A204.1 (cell line): ENCODE measurements around the gene GPR15LG.

ENCODE experiments used
- FAIRE-seq: peaks from 2 replicates; lab custom pipeline; 2012; peaks lifted over from hg19 to GRCh38; lab: Jason Lieb, UNC

GPR15LG gene

DNA sequence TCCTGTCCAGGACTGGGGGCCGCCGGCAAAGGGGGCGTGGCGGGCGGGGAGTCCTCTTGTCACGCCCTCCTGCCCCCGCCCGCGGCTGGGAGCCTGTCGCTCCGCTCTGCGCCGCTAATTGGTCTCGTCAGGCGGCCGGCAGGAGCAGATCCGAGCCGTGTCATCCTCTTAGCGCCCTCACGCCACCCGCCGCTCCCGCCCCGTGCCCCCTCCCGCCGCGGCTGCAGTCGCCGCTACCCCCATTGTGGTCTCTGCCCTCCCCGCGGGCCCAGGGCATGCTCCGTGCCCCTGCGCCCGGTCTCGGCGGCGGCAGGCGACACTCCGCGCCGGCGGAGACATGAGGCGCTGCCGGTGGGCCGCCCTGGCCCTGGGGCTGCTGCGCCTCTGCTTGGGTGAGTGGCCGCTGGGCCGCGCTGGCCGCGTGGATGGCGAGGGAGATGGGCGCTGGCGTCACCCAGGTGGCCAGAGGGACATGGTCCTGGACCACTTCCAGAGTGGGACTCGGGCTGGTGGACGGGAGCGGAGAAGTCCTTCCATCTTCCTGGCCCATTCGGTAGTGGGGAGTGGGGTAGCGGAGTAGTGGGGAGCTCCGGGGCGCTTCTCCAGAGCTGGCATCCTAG lies 20.9 kb downstream of the GPR15LG start, which contains the start of gene CDHR1:
Gene CDHR1, plus strand, starts transcription at position 114 of the 620 bp plus-strand sequence. Its CDS starts 224 bp downstream, at position 338.
- no peak for FAIRE-seq

DNA sequence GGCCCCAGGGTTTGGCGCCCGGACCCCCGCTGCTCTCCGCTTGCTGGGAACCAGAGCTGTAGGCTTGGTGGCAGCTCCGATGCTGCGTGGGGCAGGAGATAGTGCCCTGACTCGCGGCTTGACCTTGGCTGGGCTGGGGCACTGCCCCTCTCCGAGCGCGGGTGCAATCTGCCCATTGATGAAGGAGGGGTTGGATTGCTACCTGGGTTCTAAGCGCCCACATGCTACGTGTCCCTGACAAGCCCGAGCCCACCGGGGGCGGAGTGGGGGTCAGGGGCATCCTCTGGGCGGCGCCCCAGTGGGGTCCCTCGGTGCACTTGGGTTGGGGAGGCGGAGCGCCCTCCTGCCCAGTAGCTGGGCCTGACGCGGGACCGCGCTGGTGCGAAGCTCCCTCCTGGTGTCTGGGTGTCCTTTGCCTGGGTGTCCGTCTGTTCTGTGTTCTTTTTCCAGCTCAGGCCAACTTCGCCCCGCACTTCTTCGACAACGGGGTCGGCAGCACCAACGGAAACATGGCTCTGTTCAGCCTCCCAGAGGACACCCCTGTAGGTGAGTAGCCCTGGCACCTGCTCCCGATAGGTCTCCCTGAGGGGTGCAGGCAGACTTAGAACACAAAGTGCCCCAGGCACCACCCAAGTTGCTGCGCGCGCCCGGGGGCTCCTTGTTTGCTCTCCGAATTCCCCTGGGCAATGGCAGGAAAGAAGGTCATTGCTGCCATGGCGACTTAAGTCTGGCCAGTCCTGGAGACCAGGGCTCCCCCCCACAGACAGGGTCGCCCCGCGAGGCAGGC lies 21.6 kb downstream of the GPR15LG start:
- no peak for FAIRE-seq

DNA sequence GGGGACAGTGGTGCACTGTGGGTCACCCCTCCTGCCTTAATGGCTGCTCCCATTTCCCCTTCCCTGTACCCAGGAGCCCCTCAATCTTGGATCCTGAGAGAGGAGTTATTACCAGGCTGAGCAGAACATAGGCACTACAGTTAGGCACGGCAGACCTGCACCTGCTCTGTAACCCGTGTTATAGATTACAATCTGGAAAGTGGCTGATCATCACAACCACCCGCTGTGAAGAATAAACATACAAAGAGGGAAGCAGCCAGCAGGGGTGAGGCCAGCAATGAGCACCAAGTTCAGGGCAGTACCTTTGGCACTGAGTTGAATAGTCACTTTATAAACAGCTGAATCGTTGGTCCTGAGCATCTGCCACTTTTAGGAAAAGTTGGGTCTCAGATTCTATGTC lies 22.5 kb downstream of the GPR15LG start:
- no peak for FAIRE-seq

DNA sequence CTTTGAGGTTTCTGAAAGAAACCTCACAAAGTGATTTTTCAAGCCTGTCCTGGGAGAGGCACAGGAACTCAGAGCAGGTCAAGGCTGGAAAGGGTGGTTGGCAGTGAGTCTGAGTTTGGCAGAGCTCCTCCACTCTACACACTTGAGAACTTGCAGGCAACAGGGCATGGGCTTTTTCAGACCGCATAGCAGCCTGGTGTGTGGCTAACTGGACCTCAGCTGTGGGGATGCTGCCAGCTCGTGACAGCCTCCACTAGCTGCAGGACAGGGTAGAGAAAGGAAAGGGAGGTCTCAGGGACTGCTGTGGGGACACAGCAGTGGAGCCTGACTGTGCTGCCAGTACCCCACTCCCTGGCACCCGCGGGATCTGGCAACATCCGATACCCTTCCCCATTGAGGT lies 23.3 kb downstream of the GPR15LG start:
- FAIRE-seq = no peak

DNA sequence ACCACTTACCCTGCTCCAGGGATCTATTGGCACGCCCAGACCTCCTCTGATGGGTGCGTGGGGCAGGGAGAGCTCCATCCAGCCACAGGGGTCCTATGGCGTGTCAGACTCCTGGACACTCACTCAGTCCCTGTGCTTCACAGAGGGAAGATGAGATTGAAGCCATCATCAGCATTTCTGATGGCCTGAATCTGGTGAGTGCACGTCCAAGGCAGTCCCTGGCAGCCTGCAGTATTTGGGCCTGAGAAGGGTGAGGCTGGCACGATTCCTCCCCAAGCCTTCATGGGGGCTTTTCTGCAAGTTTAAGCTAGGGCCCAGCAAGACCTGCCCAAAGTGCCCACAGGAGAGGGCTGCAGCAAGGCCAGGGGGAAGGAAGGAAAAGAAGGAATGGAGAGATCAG lies 24.0 kb downstream of the GPR15LG start:
- FAIRE-seq = no peak

DNA sequence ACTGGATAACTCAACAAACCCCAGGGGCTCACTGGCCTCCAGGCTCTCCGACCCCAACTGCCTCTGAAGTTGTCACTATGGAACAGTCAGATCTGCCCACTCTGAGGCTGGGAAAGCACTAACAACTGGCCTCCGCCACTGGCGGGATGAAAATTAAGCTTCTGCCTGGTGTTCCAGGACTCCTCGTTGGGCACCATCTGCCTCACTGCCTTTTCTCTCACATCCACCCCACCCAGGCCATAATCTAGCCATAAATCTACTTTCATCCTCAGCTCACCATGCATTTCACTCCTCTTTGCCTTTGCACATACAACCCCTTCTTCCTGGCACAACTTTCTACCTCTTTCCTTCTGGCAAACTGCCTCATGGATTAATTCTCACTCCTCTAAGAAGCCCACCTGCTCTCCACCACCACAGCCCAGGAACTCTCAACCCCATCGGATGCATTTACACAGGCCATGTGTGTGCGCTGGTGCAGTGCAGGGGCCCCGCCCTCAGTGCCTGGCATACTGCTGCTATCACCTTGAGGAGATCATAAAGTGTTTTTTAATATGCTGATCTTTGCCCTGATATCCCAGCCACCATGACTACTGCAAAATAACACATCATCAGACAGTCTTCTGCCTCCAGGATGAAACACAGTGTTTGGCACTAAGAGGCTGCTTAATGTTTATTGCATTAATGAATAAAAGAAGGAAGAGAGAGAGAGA lies 24.8 kb downstream of the GPR15LG start:
- no peak for FAIRE-seq

DNA sequence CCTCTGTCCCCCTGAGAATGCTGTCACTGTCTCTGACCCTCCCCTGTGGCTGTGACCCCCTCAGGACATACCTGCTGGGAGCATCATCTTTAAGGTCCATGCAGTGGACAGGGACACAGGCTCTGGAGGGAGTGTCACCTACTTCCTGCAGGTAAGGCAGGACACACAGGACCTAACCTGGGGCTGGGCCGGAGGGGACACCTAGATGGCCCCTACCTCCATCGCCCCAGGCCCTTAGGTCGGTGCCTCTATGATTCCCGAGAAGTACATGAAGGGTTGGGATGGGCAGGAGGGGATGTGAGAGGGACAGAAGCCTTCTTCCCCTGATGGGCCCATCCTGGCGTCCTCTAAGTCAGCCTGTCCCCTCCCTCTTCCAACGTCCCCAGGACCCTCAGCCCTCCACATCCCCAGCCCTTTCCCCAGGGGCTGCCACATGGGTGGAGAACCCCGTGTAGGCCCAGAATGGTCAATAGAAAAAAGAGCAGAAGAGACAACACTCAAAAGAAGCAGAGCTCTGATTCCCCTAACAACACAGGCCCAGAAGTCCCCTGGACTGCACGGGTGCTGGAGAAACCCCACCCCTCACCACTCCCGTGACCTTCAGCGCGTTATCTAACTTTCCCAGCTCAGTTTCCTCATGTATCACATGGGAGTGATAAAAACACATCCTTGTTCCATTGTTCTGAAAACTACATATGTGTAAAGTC lies 27.1 kb downstream of the GPR15LG start:
- no peak for FAIRE-seq

DNA sequence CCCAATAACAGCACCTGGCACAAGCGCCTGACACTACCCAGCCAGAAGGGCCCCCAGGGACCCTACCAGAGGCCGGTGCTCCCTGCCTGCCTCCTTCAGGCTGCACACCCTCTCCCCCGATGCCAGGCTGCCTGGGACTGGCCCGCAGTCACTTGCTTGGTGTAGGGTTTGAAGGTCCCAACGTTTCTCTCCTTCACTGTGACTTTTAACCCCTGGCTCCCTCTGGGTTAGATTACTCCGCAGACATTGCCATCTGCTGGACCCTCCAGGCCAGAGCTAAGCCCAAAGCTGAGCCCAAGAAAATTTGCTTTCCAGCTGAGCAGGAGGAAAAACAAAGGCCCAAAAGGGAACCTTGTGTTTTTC lies 27.6 kb downstream of the GPR15LG start:
- no peak for FAIRE-seq

DNA sequence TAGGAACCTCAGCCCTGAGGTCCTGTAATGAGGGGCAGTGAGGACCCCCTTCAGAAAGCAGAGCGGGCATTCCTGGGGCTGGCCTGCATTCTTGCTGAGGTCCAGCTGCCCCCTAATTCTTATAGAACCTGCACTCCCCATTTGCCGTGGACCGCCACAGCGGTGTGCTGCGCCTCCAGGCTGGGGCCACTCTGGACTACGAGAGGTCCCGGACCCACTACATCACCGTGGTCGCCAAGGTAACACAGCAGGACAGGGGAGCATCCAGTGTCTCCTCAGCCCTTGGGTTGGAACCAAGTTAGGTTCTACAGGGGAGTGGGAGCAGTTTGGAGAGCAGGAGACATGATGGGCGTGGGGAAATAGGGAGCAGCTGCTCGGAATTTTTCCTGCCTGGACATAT lies 28.1 kb downstream of the GPR15LG start:
- FAIRE-seq = no peak

DNA sequence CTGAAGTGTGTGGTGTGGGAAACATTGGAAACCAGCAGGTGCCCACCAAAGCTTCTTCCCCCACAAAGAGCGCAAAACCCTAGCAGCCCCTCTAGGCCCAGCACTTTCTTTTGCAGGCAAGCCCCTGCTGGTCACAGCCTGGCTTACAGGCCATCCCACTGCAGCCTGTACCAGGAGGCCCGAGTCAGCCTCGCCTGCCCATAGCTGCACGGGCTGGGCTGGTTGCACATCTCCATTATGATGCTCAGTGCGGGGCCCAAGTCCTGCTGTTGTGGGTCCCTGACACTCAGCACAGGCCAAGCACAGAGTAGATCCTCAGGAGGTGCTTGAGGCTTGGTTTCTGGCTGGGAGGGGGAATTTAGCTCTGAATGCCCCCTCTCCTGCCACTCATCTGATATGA lies 28.7 kb downstream of the GPR15LG start:
- no peak for FAIRE-seq

DNA sequence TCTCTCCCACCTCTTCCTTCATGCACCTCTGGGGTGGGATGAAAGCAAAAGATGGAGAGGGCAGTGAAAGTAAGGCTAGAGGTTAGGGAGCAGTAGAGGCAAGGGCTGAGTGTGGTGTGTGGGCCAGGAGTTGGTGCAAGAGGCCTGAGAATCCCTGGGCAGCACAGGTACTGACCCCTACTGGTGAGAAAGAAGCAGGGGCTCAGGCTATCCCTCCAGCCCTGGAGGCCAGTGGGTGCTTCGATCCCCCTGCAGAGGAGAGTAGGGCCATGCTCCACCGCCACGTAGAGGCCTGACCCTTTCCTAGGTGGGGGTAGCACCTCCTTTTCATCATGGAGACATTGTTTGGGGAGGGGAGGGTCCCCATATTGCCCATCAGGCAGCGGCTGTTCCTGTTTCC lies 30.5 kb downstream of the GPR15LG start:
- no peak for FAIRE-seq

DNA sequence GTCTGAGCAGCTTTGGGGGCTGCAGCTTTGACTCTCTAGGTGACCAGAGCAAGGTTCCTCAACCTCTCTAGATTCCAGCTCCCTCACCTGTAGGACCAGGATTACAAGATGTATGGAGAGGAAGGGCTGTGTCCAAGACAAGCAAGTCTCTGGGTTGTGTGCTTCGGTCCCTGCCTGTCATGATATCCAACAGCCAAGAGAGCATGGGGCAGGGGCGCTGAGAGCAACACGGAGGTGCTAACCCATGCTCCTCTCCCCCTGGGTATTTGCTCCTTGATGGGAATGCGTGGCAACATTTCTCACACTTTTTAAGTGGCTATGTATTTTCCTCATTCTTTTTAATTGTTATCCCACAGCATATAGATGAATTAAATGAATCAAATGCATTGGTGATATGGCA lies 31.0 kb downstream of the GPR15LG start:
- FAIRE-seq = no peak

DNA sequence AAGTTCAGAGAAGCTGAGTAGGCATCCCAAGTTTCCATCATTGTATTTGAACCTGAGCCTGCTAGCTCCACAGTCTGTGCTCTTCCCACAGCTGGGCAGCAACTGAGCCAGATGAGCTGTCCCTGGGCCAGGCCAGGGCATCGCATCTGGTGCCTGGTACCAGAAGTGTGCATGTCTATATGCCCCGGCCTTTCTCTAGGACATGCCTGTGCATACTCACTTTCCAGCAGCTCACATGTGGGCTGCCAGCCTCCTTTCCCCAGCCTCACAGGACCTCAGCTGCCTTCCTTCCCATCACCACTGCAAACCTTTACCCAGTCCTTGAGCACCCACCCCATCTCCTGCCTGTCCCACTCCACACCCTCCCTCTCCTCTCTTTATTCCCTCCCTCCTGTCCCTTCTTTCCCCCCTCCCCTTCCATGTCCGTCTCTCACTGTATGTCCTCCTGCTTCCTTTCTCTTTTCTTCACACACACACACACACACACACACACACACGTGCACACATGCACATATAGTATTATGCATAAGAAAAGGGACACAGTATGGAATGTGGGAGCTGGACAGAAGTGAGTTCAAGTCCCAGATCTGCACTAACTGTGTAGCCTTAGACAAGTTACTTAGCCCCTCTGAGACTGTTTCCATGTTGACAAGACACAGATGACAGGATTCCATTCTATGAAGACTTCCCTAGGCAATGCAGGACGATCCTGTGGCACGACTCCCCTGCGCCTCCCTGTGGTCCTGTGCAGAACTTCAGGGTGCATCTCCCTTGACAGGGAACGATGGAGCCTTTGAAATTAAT lies 31.6 kb downstream of the GPR15LG start:
- no peak for FAIRE-seq

DNA sequence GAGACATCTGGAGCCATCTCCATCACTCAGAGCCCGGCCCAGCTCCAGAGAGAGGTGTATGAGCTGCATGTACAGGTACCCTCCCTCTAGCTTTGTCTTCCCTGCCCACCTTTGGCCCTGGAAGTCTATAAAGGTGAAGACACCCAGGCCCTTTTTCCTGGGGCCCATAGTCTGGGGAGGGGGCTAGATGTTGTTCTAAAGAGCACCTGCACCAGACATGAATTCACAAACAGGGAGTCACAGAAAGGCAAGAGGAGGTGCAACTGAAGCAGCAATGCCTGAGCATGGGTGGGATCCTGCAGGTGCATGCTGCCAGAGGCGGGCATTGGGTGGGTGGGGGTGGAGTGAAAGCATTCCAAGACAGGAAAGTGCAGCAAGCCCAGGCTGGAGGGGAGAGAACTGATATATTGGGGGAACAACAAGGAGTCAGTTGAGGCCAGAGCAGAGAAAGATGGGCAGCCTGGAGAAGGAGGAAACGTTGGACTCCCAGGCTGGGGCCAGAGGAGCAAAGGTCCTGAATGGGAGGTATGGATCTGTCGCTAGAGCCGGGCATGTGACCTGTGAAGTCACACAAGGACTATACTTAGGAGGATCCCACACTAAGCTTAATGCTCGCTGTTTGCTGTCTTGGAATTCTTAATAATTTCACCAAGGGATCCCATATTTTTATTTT lies 32.4 kb downstream of the GPR15LG start:
- FAIRE-seq = no peak

DNA sequence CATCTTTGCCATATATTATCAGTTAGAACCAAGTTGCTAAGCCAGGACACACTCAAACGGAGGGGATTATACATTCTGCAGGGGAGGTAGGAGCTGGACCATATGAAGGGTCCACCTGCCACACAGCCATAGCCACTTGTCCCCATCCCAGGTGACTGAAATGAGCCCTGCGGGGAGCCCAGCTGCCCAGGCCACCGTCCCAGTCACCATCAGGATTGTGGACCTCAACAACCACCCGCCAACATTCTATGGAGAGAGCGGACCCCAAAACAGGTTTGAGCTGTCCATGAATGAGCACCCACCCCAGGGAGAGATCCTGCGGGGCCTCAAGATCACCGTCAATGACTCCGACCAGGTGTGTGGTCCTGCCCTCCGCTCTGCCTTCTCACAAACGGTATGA lies 34.4 kb downstream of the GPR15LG start:
- FAIRE-seq = no peak

DNA sequence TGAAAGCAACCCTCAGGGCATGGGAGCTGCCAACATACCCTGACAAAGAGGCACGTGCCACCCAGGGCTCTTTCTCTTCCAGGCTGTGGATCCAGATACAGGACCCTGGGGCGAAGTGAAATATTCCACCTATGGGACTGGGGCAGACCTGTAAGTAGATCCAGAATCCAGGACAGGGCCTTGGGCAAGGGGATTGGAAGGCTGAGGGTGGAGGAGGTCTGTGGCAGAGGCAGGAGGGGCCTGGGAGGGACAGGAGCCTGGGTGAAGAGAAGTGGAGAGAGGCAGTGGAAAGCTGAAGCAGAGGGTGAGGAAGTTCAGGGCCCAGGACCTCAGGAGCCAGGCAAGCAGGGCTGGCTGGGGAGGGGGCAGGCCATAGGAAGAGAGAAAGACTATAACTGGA lies 38.0 kb downstream of the GPR15LG start:
- FAIRE-seq = no peak

DNA sequence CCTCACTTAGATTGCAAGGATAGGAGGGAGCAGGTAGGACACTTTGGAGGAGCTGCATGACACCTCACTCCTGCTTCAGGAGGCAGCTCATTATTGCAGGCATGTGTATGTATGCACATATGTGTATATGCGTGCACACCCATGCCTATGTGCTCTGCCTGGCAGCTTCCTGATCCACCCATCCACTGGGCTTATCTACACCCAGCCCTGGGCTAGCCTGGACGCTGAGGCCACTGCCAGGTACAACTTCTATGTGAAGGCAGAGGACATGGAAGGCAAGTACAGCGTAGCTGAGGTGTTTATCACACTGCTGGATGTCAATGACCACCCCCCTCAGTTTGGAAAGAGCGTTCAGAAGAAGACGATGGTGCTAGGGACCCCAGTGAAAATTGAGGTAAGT lies 38.4 kb downstream of the GPR15LG start:
- FAIRE-seq = no peak

DNA sequence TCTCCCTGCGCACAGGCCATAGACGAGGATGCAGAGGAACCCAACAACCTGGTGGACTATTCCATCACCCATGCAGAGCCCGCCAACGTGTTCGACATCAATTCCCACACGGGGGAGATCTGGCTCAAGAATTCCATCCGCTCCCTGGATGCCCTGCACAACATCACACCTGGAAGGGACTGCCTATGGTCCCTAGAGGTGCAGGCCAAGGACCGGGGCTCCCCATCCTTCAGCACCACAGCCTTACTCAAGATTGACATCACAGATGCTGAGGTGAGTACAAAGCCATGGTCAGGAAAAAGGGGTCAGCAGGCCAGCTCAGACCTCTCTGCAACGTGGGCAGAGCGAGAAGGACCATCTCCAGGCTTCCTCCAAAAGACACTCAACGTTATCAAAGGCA lies 39.5 kb downstream of the GPR15LG start:
- FAIRE-seq = no peak

DNA sequence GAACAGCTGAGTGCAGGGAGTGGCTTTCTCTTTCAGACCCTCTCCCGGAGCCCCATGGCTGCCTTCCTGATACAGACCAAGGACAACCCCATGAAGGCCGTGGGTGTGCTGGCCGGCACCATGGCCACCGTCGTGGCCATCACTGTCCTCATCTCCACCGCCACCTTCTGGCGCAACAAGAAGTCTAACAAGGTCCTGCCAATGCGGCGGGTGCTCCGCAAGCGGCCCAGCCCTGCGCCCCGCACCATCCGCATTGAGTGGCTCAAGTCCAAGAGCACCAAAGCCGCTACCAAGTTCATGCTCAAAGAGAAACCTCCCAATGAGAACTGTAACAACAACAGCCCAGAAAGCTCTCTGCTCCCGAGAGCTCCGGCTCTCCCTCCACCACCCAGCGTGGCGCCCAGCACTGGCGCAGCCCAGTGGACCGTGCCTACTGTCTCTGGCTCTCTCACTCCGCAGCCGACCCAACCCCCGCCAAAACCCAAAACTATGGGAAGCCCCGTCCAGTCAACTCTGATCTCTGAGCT lies 40.5 kb downstream of the GPR15LG start:
- no peak for FAIRE-seq

DNA sequence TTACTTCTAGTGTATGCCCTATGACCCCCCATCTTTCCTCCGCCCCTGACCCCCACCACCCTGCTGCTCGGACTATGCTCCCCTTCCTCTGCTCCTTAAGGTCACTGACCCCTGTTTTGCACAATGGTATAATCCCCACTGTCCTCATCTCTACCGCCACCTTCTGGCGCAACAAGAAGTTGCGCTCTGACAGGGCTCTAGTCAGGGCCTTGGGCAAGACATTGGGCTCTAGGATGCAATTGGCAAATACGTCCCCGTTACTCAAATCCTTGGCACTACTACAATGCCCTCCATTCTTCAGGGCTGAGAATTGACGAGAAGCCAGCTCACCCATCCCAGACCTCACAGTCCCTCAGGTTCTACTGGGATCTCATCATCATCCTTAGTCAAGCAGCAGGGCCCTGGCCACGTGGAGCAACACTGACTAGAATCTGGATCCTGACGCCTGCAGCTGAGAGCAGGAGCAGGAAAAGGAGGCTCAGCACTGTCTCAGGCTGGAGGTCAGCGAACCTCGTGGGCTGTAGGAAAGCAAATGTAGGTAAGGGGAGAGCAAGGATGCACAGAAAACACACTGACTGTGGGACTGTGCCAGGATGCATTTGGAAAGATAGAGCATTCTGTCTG lies 41.1 kb downstream of the GPR15LG start:
- FAIRE-seq = no peak

DNA sequence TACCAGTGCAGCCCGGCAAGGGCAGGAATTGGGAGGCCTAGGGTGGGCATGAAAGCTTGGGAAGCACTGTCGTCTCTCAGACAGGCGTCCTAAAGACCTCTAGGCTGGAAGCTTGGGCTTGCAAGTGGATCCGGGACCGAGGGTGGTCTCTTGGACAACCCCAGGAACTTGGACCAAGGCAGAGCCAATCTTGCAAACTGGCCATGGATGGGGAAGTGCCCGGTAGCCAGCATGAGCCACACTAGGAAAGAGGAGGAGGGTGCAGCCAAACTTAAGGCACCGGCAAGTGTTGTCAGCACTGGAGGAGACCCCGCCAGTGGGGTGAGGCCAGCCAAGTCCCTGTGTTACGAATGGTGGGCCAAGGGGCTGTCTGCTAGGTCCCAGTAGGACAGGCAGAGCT lies 43.2 kb downstream of the GPR15LG start:
- no peak for FAIRE-seq
